OCI-LY7 (cell line): Measurements from ENCODE around the gene SCFD2. TPM values are rescaled to one million over a fixed set of nuclear protein-coding genes. Genes with fewer than 3 reads are reported as not detected.
"Not testable (repeated sequence)": the region's sequence is repeated elsewhere in the genome, so short reads cannot be mapped to it uniquely, and the experiment has no call there.

Source experiments
- BruUV-seq: library from RNA; stranded (reverse); fragments of 400-500 nt; replicated peaks from 2 replicates; lab custom pipeline; 2021; lab: Mats Ljungman, UMichigan
- CTCF ChIA-PET: fragments of 300-600 bp; sonication (Branson Sonifier 250); formaldehyde crosslinking; loops from one replicate; lab custom pipeline; 2022; ENCODE audit warnings: antibody characterized with exemption; ENCODE audit not compliant: unreplicated experiment; lab: Charles Lee
- POLR2A ChIA-PET: fragments of 300-600 bp; sonication (Branson Sonifier 250); formaldehyde crosslinking; loops from one replicate; lab custom pipeline; 2022; ENCODE audit warnings: antibody characterized with exemption; lab: Charles Lee
- DNase-seq: peaks from one replicate; pipeline ENCODE4 v3.0.0-alpha.2; 2015; ENCODE audit warnings: low spot score
- H2AFZ ChIP-seq: fragments of 200-600 bp; sonication (generic), shearing (Covaris generic); 2 replicates; pipeline ENCODE4 v1.6.1; 2014; ENCODE audit warnings: mild to moderate bottlenecking, antibody characterized with exemption, low read length, moderate library complexity
- H3K27ac ChIP-seq: fragments of 200-600 bp; sonication (generic); 2 replicates; pipeline ENCODE4 v1.5.1; 2014; ENCODE audit warnings: mixed run types, low read depth, mild to moderate bottlenecking, moderate library complexity, low read length, inconsistent platforms; ENCODE audit not compliant: poor library complexity, severe bottlenecking
- H3K36me3 ChIP-seq: fragments of 200-600 bp; sonication (generic); 2 replicates; pipeline ENCODE4 v1.6.1; 2014; ENCODE audit warnings: mild to moderate bottlenecking, antibody characterized with exemption, low read length, moderate library complexity, mixed read lengths; ENCODE audit not compliant: insufficient read depth
- H3K4me1 ChIP-seq: fragments of 200-600 bp; sonication (generic); 2 replicates; pipeline ENCODE4 v1.5.1; 2014; ENCODE audit warnings: mild to moderate bottlenecking, low read length; ENCODE audit not compliant: insufficient read depth, poor library complexity, severe bottlenecking
- H3K4me2 ChIP-seq: fragments of 200-600 bp; sonication (generic); 2 replicates; pipeline ENCODE4 v1.6.1; 2014; ENCODE audit warnings: mild to moderate bottlenecking, low read length
- H3K4me3 ChIP-seq: fragments of 200-600 bp; sonication (generic); 2 replicates; pipeline ENCODE4 v1.5.1; 2014; ENCODE audit warnings: mild to moderate bottlenecking, low read depth, low read length; ENCODE audit not compliant: poor library complexity, severe bottlenecking
- H3K79me2 ChIP-seq: fragments of 200-600 bp; sonication (generic); 2 replicates; pipeline ENCODE4 v1.6.1; 2016; ENCODE audit warnings: low read depth, mild to moderate bottlenecking, low read length, moderate library complexity, mixed read lengths; ENCODE audit not compliant: insufficient read depth
- H3K9me2 ChIP-seq: fragments of 200-600 bp; sonication (generic); 2 replicates; pipeline ENCODE4 v1.6.1; 2016; ENCODE audit warnings: mild to moderate bottlenecking, low read length, mixed read lengths; ENCODE audit not compliant: insufficient read depth
- H3K9me3 ChIP-seq: fragments of 200-600 bp; sonication (generic); 2 replicates; pipeline ENCODE4 v1.6.1; 2014; ENCODE audit warnings: mild to moderate bottlenecking, mixed run types, low read length, mixed read lengths
- H4K20me1 ChIP-seq: fragments of 200-600 bp; sonication (generic); 2 replicates; pipeline ENCODE4 v1.6.1; 2014; ENCODE audit warnings: mild to moderate bottlenecking, antibody characterized with exemption, low read length, moderate library complexity, mixed read lengths; ENCODE audit not compliant: insufficient read depth
- EZH2phosphoT487 ChIP-seq: fragments of 200-600 bp; sonication (generic); IDR thresholded peaks from 2 replicates; pipeline ENCODE4 v1.6.1; 2018; ENCODE audit warnings: low read depth, borderline replicate concordance, mild to moderate bottlenecking, mixed run types, antibody characterized with exemption, low read length, moderate library complexity, mixed read lengths
- intact Hi-C: fragments of 100-400 bp; cut with micrococcal nuclease; formaldehyde crosslinking; loops from one replicate; pipeline ENCODE4 v1.10.0; 2022; ENCODE audit not compliant: unreplicated experiment
- total RNA-seq, 2 experiments: library from RNA; depleted of rRNA in 1 of 2; stranded (reverse); fragments of >200 nt in 1 of 2; shearing (Covaris generic) in 1 of 2; gene quantifications; 2 replicates each; pipeline ENCODE4 v1.2.3, GENCODE V29; 2014 to 2022
- TF ChIP-seq, protein P1 (sequence below): fragments of 200-600 bp; sonication (generic); conservative IDR thresholded peaks from 2 replicates; pipeline ENCODE4 v1.5.1; 2014; ENCODE audit warnings: mild to moderate bottlenecking, antibody characterized with exemption, low read length, moderate library complexity, mixed read lengths

SCFD2 gene
- total RNA-seq, 2 experiments from 2014 or later, result 27.2 to 52.0 TPM

DNA sequence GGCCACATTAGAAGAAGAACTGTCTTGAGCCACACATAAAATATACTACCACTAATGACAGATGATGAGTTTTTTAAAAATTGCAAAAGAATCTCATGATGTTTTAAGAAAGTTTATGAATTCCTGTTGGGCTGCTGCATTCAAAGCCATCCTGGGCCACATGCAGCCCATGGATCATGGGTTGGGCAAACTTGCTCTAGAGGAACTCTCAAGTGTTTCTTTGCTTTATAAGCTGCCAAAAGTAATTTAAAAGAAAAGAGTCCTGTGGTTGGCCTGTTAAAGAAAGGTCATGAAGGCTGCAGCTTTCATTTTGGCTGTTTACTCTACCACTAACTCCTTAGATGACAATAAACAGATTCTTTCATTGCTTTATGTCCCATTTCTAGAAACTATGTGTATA is 218.2 kb downstream of the SCFD2 start:
- H3K9me2 ChIP-seq, result no peaks in the 10 kb centered on the region
- CTCF ChIA-PET, result no interaction called here
- 0 out of 2 replicates have a peak, but pooled peaks cover 10% of the 10 kb centered on the region for H3K36me3 ChIP-seq
- TF ChIP-seq, protein P1, sequence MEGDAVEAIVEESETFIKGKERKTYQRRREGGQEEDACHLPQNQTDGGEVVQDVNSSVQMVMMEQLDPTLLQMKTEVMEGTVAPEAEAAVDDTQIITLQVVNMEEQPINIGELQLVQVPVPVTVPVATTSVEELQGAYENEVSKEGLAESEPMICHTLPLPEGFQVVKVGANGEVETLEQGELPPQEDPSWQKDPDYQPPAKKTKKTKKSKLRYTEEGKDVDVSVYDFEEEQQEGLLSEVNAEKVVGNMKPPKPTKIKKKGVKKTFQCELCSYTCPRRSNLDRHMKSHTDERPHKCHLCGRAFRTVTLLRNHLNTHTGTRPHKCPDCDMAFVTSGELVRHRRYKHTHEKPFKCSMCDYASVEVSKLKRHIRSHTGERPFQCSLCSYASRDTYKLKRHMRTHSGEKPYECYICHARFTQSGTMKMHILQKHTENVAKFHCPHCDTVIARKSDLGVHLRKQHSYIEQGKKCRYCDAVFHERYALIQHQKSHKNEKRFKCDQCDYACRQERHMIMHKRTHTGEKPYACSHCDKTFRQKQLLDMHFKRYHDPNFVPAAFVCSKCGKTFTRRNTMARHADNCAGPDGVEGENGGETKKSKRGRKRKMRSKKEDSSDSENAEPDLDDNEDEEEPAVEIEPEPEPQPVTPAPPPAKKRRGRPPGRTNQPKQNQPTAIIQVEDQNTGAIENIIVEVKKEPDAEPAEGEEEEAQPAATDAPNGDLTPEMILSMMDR, result no peak
- TF ChIP-seq EZH2phosphoT487, result no peak
- no peak overlapping the region for H3K27ac ChIP-seq
- no peak overlapping the region for H2AFZ ChIP-seq
- no peaks in the 10 kb centered on the region for H3K9me3 ChIP-seq
- BruUV-seq, result no TSS peak
- no peaks in the 10 kb centered on the region for H3K79me2 ChIP-seq
- POLR2A ChIA-PET, result no interaction called here
- no peak overlapping the region for H3K4me3 ChIP-seq
- no peak overlapping the region for H3K4me2 ChIP-seq
- H3K4me1 ChIP-seq, result no peaks in the 10 kb centered on the region
- intact Hi-C loops, result no loop called here
- DNase-seq, result no peak
- no peaks in the 10 kb centered on the region for H4K20me1 ChIP-seq

DNA sequence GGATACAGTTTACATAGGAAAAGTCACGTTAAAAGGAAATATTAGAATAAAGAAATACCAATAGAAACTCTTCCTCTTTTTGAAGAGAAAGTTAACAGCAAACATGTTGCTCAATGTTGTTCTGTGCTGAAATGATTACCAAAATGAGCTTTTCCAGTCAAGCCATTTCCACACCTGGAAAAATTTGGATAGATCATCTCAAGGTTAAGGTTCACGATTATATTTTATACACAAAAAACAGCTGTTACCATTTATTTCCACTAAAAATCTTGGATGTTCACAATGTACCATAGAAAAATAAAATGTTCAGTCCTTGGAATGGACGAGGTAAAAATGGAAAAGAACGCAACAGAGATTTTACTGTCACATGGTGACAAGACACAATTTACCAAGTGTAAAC is 218.7 kb downstream of the SCFD2 start:
- POLR2A ChIA-PET, result no interaction called here
- H3K4me1 ChIP-seq, result no peaks in the 10 kb centered on the region
- TF ChIP-seq EZH2phosphoT487, result no peak
- TF ChIP-seq, protein P1, result no peak
- no peak for DNase-seq
- H4K20me1 ChIP-seq, result no peaks in the 10 kb centered on the region
- BruUV-seq, result no TSS peak
- no peak overlapping the region for H3K4me3 ChIP-seq
- 0 out of 2 replicates have a peak, but pooled peaks cover 10% of the 10 kb centered on the region for H3K36me3 ChIP-seq
- H3K9me2 ChIP-seq, result no peaks in the 10 kb centered on the region
- intact Hi-C loops, result no loop called here
- H3K79me2 ChIP-seq, result no peaks in the 10 kb centered on the region
- no peak overlapping the region for H2AFZ ChIP-seq
- no peaks in the 10 kb centered on the region for H3K9me3 ChIP-seq
- CTCF ChIA-PET, result no interaction called here
- H3K4me2 ChIP-seq, result no peak overlapping the region
- no peak overlapping the region for H3K27ac ChIP-seq

DNA sequence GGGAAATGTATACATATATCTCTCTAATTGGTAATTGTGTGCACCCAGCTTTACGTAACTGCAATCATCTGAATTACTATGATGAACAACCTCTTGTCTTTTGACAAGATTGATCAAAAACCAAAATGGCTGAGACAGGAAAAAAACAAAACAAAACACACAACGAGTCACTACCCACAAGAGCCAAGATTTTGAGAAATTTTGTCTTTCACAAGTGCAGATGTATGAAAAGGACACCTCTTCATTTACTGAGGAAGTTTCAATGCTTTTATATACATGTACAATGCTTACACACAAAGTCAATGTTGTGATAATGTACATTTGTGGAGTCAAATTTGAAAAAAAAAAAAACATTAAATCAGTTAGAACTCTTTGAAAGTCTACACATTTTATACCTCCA is 224.6 kb downstream of the SCFD2 start:
- no peak overlapping the region for H2AFZ ChIP-seq
- POLR2A ChIA-PET, result no interaction called here
- H3K4me2 ChIP-seq, result no peak overlapping the region
- no peaks in the 10 kb centered on the region for H3K4me1 ChIP-seq
- H3K27ac ChIP-seq, result no peak overlapping the region
- H3K36me3 ChIP-seq, result 0 out of 2 replicates have a peak, but pooled peaks cover 10% of the 10 kb centered on the region
- no peak for DNase-seq
- no TSS peak for BruUV-seq
- H4K20me1 ChIP-seq, result no peaks in the 10 kb centered on the region
- intact Hi-C loops, result no loop called here
- H3K9me3 ChIP-seq, result no peaks in the 10 kb centered on the region
- no peaks in the 10 kb centered on the region; the same call in 1 of the 2 replicates for H3K9me2 ChIP-seq
- H3K79me2 ChIP-seq, result no peaks in the 10 kb centered on the region
- TF ChIP-seq EZH2phosphoT487, result no peak
- TF ChIP-seq, protein P1, result no peak
- CTCF ChIA-PET, result no interaction called here
- no peak overlapping the region for H3K4me3 ChIP-seq

DNA sequence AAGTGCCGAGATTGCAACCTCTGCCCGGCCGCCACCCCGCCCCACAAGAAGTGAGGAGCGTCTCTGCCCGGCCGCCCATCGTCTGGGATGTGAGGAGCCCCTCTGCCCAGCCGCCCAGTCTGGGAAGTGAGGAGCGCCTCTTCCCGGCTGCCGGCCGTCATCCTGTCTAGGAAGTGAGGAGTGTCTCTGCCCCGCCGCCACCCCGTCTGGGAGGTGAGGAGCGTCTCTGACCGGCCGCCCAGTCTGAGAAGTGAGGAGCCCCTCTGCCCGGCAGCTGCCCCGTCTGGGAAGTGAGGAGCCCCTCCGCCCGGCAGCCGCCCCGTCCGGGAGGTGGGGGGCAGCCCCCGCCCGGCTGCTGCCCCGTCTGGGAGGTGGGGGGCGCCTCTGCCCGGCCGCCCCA is 226.6 kb downstream of the SCFD2 start:
- H3K4me3 ChIP-seq, H3K4me2 ChIP-seq, H3K36me3 ChIP-seq, intact Hi-C loops, H3K27ac ChIP-seq, CTCF ChIA-PET, H2AFZ ChIP-seq, H3K4me1 ChIP-seq, H3K9me3 ChIP-seq, POLR2A ChIA-PET, H3K79me2 ChIP-seq, H3K9me2 ChIP-seq, BruUV-seq, H4K20me1 ChIP-seq, DNase-seq: not testable (repeated sequence)
